HepG2 (cell line): Measurements from ENCODE around the gene FOXK2. TPM values are rescaled to one million over a fixed set of nuclear protein-coding genes. Genes with fewer than 3 reads are reported as not detected.

Experiments used
- CBX5 ChIP-seq: sonication (generic); formaldehyde crosslinking; IDR thresholded peaks from 2 replicates; pipeline ENCODE4 v1.4.0; 2020; ENCODE audit warnings: missing genetic modification reagents, borderline replicate concordance
- GTF3A ChIP-seq: sonication (generic); formaldehyde crosslinking; conservative IDR thresholded peaks from 2 replicates; pipeline ENCODE4 v1.4.0; 2020; ENCODE audit warnings: mild to moderate bottlenecking, missing genetic modification reagents
- HHEX ChIP-seq: IDR thresholded peaks from 2 replicates; pipeline ENCODE4 v1.6.1; 2016; ENCODE audit warnings: control low read depth
- PAX8 ChIP-seq: sonication (generic); formaldehyde crosslinking; IDR thresholded peaks from 2 replicates; pipeline ENCODE4 v1.8.0; 2022; ENCODE audit warnings: mild to moderate bottlenecking, missing genetic modification reagents, borderline replicate concordance
- SALL1 ChIP-seq: sonication (generic); formaldehyde crosslinking; IDR thresholded peaks from 2 replicates; pipeline ENCODE4 v1.8.0; 2022; ENCODE audit warnings: mild to moderate bottlenecking, missing genetic modification reagents
- SKI ChIP-seq: fragments of 450-650 bp; IDR thresholded peaks from one replicate; pipeline ENCODE4 v1.6.1; 2018; ENCODE audit warnings: mild to moderate bottlenecking; ENCODE audit not compliant: partially characterized antibody
- SMARCE1 ChIP-seq: fragments of 450-650 bp; IDR thresholded peaks from 2 replicates; pipeline ENCODE4 v1.6.1; 2017; ENCODE audit warnings: borderline replicate concordance
- XRCC5 ChIP-seq: fragments of 200-400 bp; formaldehyde crosslinking; optimal IDR thresholded peaks from 2 replicates; pipeline ENCODE3; 2017; ENCODE audit warnings: mild to moderate bottlenecking, low read length
- YEATS2 ChIP-seq: sonication (generic); formaldehyde crosslinking; IDR thresholded peaks from 2 replicates; pipeline ENCODE4 v1.4.0; 2020; ENCODE audit warnings: missing genetic modification reagents, borderline replicate concordance
- ZBTB39 ChIP-seq: sonication (generic); formaldehyde crosslinking; IDR thresholded peaks from 2 replicates; pipeline ENCODE4 v1.5.0; 2020; ENCODE audit warnings: missing genetic modification reagents
- ZMYM3 ChIP-seq: sonication (generic); formaldehyde crosslinking; IDR thresholded peaks from 2 replicates; pipeline ENCODE4 v1.5.1; 2020; ENCODE audit warnings: mild to moderate bottlenecking, missing genetic modification reagents
- ZNF296 ChIP-seq: sonication (generic); formaldehyde crosslinking; conservative IDR thresholded peaks from 2 replicates; pipeline ENCODE4 v1.5.0; 2020; ENCODE audit warnings: mild to moderate bottlenecking, missing genetic modification reagents
- ZNF333 ChIP-seq: sonication (generic); formaldehyde crosslinking; IDR thresholded peaks from 2 replicates; pipeline ENCODE4 v1.4.0; 2020; ENCODE audit warnings: mild to moderate bottlenecking, missing genetic modification reagents, borderline replicate concordance
- ZNF605 ChIP-seq: sonication (generic); formaldehyde crosslinking; IDR thresholded peaks from 2 replicates; pipeline ENCODE4 v1.8.0; 2022; ENCODE audit warnings: mild to moderate bottlenecking, missing genetic modification reagents
- ZNF747 ChIP-seq: sonication (generic); formaldehyde crosslinking; IDR thresholded peaks from 2 replicates; pipeline ENCODE4 v1.8.1; 2023; ENCODE audit warnings: missing genetic modification reagents, mild to moderate bottlenecking, borderline replicate concordance
- ZNF883 ChIP-seq: sonication (generic); formaldehyde crosslinking; IDR thresholded peaks from 2 replicates; pipeline ENCODE4 v1.5.1; 2020; ENCODE audit warnings: mild to moderate bottlenecking, missing genetic modification reagents; ENCODE audit errors: not compliant biosample characterization
- polyA plus RNA-seq, 8 experiments: library from polyadenylated mRNA; depleted of rRNA in 3 of 8; stranded (reverse) in 7 of 8; unstranded in 1 of 8; fragments of >200 nt; fragmentation: Illumina TruSeq in 4 of 8; extraction: Trizol in 4 of 8; gene quantifications; 2 replicates each; pipeline versions ENCODE4 v1.2.1 to v1.2.3, GENCODE V29; 2011 to 2016; ENCODE audit warnings: low read depth in 4 of 8, missing spikeins in 1 of 8, mixed read lengths in 1 of 8; ENCODE audit not compliant: insufficient read depth in 1 of 8
- total RNA-seq, 5 experiments: library from RNA; depleted of rRNA; stranded (reverse); fragments of >200 nt; fragmentation: Illumina TruSeq; extraction: Trizol; gene quantifications; 2 replicates each; pipeline ENCODE4 v1.2.3, GENCODE V29; 2016; ENCODE audit warnings: low read depth in 1 of 5
- TF ChIP-seq, protein P1 (sequence below): sonication (generic); formaldehyde crosslinking; IDR thresholded peaks from 2 replicates; pipeline ENCODE4 v1.5.1; 2020; ENCODE audit warnings: mild to moderate bottlenecking, missing genetic modification reagents, borderline replicate concordance
- TF ChIP-seq, protein P2 (sequence below): sonication (generic); formaldehyde crosslinking; IDR thresholded peaks from 2 replicates; pipeline ENCODE4 v1.5.1; 2020; ENCODE audit warnings: mild to moderate bottlenecking, missing genetic modification reagents, moderate library complexity
- TF ChIP-seq, protein P3 (sequence below): sonication (generic); formaldehyde crosslinking; IDR thresholded peaks from 2 replicates; pipeline ENCODE4 v1.4.0; 2020; ENCODE audit warnings: missing genetic modification reagents
- TF ChIP-seq, protein P4 (sequence below): sonication (generic); formaldehyde crosslinking; conservative IDR thresholded peaks from 2 replicates; pipeline ENCODE4 v1.8.1; 2023; ENCODE audit warnings: missing genetic modification reagents

The FOXK2 gene
- total and polyA plus RNA-seq, 2 of the 13 experiments (the other 11 are each of a cell fraction or from before 2014, with no cell fraction given), result 67.1 to 67.2 TPM

- 0 out of 2 replicates have a peak, but pooled peaks have one; percentile 33 for TF ChIP-seq SALL1 (CRISPR knock-in tag)
- TF ChIP-seq ZNF296 (CRISPR knock-in tag), result no peak
- TF ChIP-seq, protein P1, sequence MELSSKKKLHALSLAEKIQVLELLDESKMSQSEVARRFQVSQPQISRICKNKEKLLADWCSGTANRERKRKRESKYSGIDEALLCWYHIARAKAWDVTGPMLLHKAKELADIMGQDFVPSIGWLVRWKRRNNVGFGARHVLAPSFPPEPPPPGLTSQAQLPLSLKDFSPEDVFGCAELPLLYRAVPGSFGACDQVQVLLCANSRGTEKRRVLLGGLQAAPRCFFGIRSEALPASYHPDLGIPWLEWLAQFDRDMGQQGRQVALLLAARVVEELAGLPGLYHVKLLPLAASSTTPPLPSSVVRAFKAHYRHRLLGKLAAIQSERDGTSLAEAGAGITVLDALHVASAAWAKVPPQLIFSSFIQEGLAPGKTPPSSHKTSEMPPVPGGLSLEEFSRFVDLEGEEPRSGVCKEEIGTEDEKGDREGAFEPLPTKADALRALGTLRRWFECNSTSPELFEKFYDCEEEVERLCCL (CRISPR knock-in tag), result no peak
- TF ChIP-seq, protein P2, sequence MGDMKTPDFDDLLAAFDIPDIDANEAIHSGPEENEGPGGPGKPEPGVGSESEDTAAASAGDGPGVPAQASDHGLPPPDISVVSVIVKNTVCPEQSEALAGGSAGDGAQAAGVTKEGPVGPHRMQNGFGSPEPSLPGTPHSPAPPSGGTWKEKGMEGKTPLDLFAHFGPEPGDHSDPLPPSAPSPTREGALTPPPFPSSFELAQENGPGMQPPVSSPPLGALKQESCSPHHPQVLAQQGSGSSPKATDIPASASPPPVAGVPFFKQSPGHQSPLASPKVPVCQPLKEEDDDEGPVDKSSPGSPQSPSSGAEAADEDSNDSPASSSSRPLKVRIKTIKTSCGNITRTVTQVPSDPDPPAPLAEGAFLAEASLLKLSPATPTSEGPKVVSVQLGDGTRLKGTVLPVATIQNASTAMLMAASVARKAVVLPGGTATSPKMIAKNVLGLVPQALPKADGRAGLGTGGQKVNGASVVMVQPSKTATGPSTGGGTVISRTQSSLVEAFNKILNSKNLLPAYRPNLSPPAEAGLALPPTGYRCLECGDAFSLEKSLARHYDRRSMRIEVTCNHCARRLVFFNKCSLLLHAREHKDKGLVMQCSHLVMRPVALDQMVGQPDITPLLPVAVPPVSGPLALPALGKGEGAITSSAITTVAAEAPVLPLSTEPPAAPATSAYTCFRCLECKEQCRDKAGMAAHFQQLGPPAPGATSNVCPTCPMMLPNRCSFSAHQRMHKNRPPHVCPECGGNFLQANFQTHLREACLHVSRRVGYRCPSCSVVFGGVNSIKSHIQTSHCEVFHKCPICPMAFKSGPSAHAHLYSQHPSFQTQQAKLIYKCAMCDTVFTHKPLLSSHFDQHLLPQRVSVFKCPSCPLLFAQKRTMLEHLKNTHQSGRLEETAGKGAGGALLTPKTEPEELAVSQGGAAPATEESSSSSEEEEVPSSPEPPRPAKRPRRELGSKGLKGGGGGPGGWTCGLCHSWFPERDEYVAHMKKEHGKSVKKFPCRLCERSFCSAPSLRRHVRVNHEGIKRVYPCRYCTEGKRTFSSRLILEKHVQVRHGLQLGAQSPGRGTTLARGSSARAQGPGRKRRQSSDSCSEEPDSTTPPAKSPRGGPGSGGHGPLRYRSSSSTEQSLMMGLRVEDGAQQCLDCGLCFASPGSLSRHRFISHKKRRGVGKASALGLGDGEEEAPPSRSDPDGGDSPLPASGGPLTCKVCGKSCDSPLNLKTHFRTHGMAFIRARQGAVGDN, result peak; percentile 55
- TF ChIP-seq YEATS2 (CRISPR knock-in tag), result 0 out of 2 replicates have a peak, but pooled peaks have one; percentile 8
- no peak for TF ChIP-seq ZBTB39
- no peak for TF ChIP-seq ZNF605 (CRISPR knock-in tag)
- TF ChIP-seq, protein P3, sequence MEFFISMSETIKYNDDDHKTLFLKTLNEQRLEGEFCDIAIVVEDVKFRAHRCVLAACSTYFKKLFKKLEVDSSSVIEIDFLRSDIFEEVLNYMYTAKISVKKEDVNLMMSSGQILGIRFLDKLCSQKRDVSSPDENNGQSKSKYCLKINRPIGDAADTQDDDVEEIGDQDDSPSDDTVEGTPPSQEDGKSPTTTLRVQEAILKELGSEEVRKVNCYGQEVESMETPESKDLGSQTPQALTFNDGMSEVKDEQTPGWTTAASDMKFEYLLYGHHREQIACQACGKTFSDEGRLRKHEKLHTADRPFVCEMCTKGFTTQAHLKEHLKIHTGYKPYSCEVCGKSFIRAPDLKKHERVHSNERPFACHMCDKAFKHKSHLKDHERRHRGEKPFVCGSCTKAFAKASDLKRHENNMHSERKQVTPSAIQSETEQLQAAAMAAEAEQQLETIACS (CRISPR knock-in tag), result no peak
- TF ChIP-seq CBX5 (CRISPR knock-in tag), result no peak
- TF ChIP-seq ZNF333 (CRISPR knock-in tag), result no peak
- TF ChIP-seq PAX8, result 0 out of 2 replicates have a peak, but pooled peaks have one; percentile 60
- TF ChIP-seq ZNF883 (CRISPR knock-in tag), result peak; percentile 8
- TF ChIP-seq SKI, result no peak
- 0 out of 2 replicates have a peak, but pooled peaks have one; percentile 31 for TF ChIP-seq ZNF747 (CRISPR knock-in tag)
- TF ChIP-seq XRCC5, result no peak
- TF ChIP-seq SMARCE1, result no peak
- TF ChIP-seq, protein P4, sequence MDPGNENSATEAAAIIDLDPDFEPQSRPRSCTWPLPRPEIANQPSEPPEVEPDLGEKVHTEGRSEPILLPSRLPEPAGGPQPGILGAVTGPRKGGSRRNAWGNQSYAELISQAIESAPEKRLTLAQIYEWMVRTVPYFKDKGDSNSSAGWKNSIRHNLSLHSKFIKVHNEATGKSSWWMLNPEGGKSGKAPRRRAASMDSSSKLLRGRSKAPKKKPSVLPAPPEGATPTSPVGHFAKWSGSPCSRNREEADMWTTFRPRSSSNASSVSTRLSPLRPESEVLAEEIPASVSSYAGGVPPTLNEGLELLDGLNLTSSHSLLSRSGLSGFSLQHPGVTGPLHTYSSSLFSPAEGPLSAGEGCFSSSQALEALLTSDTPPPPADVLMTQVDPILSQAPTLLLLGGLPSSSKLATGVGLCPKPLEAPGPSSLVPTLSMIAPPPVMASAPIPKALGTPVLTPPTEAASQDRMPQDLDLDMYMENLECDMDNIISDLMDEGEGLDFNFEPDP (CRISPR knock-in tag), result no peak
- 0 out of 2 replicates have a peak, but pooled peaks have one; percentile 58 for TF ChIP-seq GTF3A (CRISPR knock-in tag)
- no peak for TF ChIP-seq ZMYM3 (CRISPR knock-in tag)
- no peak for TF ChIP-seq HHEX (CRISPR knock-in tag)
Measured at GRCh38 chr17:82592289-82592766, 72.8 kb downstream of the FOXK2 start (continued).
